Aorta (tissue), 5 donors: ENCODE data around the gene TMEM139. TPM values are rescaled to one million over a fixed set of nuclear protein-coding genes. Genes with fewer than 3 reads are reported as not detected.

ENCODE experiments used
- ATAC-seq: fragments of 200-7000 bp; cut with Tn5 transposase; one replicate; pipeline ENCODE4 v1.9.1; 2022; ENCODE audit warnings: moderate library complexity; ENCODE audit not compliant: low FRiP score
- DNase-seq, 2 donors: peaks; one replicate each; pipeline ENCODE4 v3.0.0-alpha.2; 2020
- H3K27ac ChIP-seq, 2 donors: one replicate each; pipeline ENCODE4 v1.5.1; 2013; ENCODE audit warnings: low read length in 2 of 2, mild to moderate bottlenecking in 2 of 2, moderate library complexity in 2 of 2, control low read depth in 1 of 2, inconsistent platforms in 1 of 2, low read depth in 1 of 2
- H3K27me3 ChIP-seq, 2 donors: one replicate each; pipeline ENCODE4 v1.6.1; 2013; ENCODE audit warnings: control low read depth in 1 of 2, low read length in 1 of 2, mild to moderate bottlenecking in 1 of 2, moderate library complexity in 1 of 2; ENCODE audit not compliant: insufficient read depth in 2 of 2, control insufficient read depth in 1 of 2
- H3K36me3 ChIP-seq, 2 donors: one replicate each; pipeline ENCODE4 v1.6.1; 2013; ENCODE audit warnings: control low read depth in 1 of 2, low read length in 1 of 2, mild to moderate bottlenecking in 1 of 2; ENCODE audit not compliant: insufficient read depth in 2 of 2, control insufficient read depth in 1 of 2
- H3K4me1 ChIP-seq, 2 donors: one replicate each; pipeline ENCODE4 v1.6.1; 2013; ENCODE audit warnings: low read length in 2 of 2, control low read depth in 1 of 2, mild to moderate bottlenecking in 1 of 2, moderate library complexity in 1 of 2; ENCODE audit not compliant: insufficient read depth in 2 of 2, control insufficient read depth in 1 of 2
- H3K4me3 ChIP-seq, 2 donors: one replicate each; pipeline ENCODE4 v1.5.1; 2013; ENCODE audit warnings: low read length in 2 of 2, control low read depth in 1 of 2, mild to moderate bottlenecking in 1 of 2
- H3K9me3 ChIP-seq: one replicate; pipeline ENCODE4 v1.6.1; 2013; ENCODE audit warnings: mild to moderate bottlenecking, low read length; ENCODE audit not compliant: control insufficient read depth
- WGBS, 2 donors: extraction: QIAGEN DNeasy Blood & Tissue Kit; methylation state at CpG; one replicate each; pipeline ENCODE4 v1.1.7; 2013; 5-methylcytosine and 5-hydroxymethylcytosine counted together
- intact Hi-C, 2 donors: fragments of 100-400 bp; cut with DNase I; formaldehyde crosslinking; loops; one replicate each; pipeline versions ENCODE4 v1.14.2 to v1.15.0; 2022
- polyA plus RNA-seq, 2 donors: library from polyadenylated mRNA; stranded (reverse); fragments of 200-250 nt; gene quantifications; one replicate each; pipeline ENCODE4 v1.2.3, GENCODE V29; 2013
- total RNA-seq, 2 donors: library from RNA; stranded (reverse); fragmentation: NEBNext Ultra II Directional; extraction: Animal tissue kit (Norgen Biotek cat#: 25700); gene quantifications; one replicate each; pipeline ENCODE4 v1.2.1, GENCODE V29; 2021
- donor health status: healthy with polysubstance abuse.
- donor health status: Bipolar disorder and iron deficiency.
- donor health status: DM: no; HTN: no; CAD: no.
- donor health status: DM: no; HTN: no; CAD: no.
- donor health status: DM: yes; HTN: yes; CAD: no.

TMEM139 gene
- total and polyA plus RNA-seq, 4 donors = 0.10 to 17.3 (median 0.75) TPM

DNA sequence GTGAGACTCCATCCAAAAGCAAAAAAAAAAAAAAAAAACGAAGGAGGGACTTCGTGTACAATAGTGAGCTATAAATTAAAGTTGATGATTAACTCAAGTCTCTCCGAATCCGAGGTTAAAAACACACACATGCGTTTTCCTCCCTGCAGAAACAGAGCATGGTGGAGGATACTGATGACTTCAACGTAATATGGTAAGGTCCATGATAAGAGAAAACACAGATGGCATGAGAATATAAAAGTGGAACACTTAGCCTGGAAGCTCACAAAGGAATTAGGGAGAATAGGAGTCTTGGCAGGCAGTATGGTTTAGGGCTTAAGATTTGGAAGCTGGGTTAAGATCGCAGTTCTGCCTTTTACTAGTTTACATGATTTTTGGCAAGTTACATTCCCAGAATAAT is 41.6 kb upstream of the TMEM139 start:
- intact Hi-C loops = loop anchor here (2.0 to 10.0 kb wide), 3 partner anchors 59 to 262 kb away; no protein-coding TSS in a partner anchor
- no peaks in the 10 kb centered on the region for H3K36me3 ChIP-seq
- DNase-seq = no peak
- H3K27ac ChIP-seq = no peak overlapping the region
- H3K4me3 ChIP-seq = no peak overlapping the region
- no peaks in the 10 kb centered on the region for H3K4me1 ChIP-seq
- ATAC-seq = no peak
- H3K27me3 ChIP-seq = no peaks in the 10 kb centered on the region
- H3K9me3 ChIP-seq = no peaks in the 10 kb centered on the region
- 74 to 82% methylated on average over 6 to 7 of the region's 7 CpGs for WGBS, 2 donors

DNA sequence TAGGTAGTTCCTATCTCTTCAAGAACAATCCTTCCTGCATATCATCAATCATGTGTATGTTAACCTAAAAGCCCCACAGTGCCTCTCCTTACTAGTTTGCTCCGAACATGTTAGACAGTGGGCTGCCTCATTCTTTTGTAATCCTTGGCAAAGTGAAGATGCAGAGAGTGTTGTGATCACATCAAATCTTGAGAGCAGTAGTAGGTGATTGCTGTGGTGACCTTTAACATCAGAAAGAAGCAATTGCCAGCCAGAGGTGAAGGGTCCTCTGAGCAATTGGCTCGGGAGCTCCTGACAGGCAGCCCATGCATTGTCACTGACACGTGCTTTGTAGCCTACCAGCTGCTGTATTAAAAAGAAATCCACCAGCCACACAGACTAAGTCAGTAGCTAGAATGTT is 41.1 kb upstream of the TMEM139 start:
- Histone ChIP-seq H3K4me1 (no peaks in the 10 kb centered on the region), H3K27ac (no peak overlapping the region), H3K9me3 (no peaks in the 10 kb centered on the region), H3K36me3 (no peaks in the 10 kb centered on the region), H3K4me3 (no peak overlapping the region), H3K27me3 (no peaks in the 10 kb centered on the region)
- DNase-seq = no peak
- ATAC-seq = no peak
- 81 to 83% methylated on average over 3 of the region's 3 CpGs for WGBS, 2 donors
- intact Hi-C loops = loop anchor here (2.0 to 10.0 kb wide), 3 partner anchors 59 to 261 kb away; no protein-coding TSS in a partner anchor

- ATAC-seq = no peak
- 78 to 82% methylated on average over 1 of the region's 1 CpG for WGBS, 2 donors
- Histone ChIP-seq H3K36me3 (no peaks in the 10 kb centered on the region), H3K4me1 (no peaks in the 10 kb centered on the region), H3K27me3 (no peaks in the 10 kb centered on the region), H3K27ac (no peak overlapping the region), H3K4me3 (no peak overlapping the region), H3K9me3 (peaks cover 5% of the 10 kb centered on the region)
- intact Hi-C loops = loop anchor here (5.0 to 10.0 kb wide), 2 partner anchors 58 to 260 kb away; no protein-coding TSS in a partner anchor
- DNase-seq = no peak
These were observed 40.4 kb upstream of the TMEM139 start for GRCh38 chr7:143244321-143244720.

DNA sequence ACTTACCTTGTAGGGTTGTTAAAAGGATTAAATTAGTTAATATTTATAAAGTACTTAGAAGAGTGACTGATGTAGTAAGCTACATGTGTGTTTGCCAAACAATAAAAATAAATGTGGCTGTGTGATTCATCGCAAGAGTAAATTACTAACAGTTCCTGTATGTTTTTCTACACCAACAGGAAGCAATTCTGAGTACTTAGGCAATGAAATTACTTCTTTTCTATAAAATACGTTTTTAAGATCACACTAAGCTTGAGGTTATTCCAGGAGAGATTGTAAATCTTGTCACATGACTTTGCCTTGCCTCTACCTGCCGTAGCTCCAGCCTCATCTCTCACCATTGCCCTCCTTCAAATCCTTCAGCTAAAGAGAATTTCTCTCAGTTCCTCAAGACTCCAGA is 39.6 kb upstream of the TMEM139 start:
- no peak for DNase-seq
- H3K27me3 ChIP-seq = no peaks in the 10 kb centered on the region
- no peak for ATAC-seq
- no peak overlapping the region for H3K27ac ChIP-seq
- no peak overlapping the region for H3K4me3 ChIP-seq
- no peaks in the 10 kb centered on the region for H3K4me1 ChIP-seq
- peaks cover 7% of the 10 kb centered on the region for H3K9me3 ChIP-seq
- no peaks in the 10 kb centered on the region for H3K36me3 ChIP-seq
- intact Hi-C loops = loop anchor here in 1 of 2 donors (10.0 kb wide), 1 partner anchor 260 kb away; no protein-coding TSS in a partner anchor
- 59 to 67% methylated on average over 3 of the region's 3 CpGs for WGBS, 2 donors

- Histone ChIP-seq H3K36me3 (no peaks in the 10 kb centered on the region), H3K27ac (no peak overlapping the region), H3K9me3 (peaks cover 7% of the 10 kb centered on the region), H3K27me3 (no peaks in the 10 kb centered on the region), H3K4me3 (no peak overlapping the region), H3K4me1 (no peaks in the 10 kb centered on the region)
- intact Hi-C loops = loop anchor here in 1 of 2 donors (10.0 kb wide), 1 partner anchor 257 kb away; no protein-coding TSS in a partner anchor
- 38 to 77% methylated on average over 1 of the region's 1 CpG for WGBS, 2 donors
- no peak for DNase-seq
- no peak for ATAC-seq
These were observed 37.4 kb upstream of the TMEM139 start for GRCh38 chr7:143247372-143247771.

DNA sequence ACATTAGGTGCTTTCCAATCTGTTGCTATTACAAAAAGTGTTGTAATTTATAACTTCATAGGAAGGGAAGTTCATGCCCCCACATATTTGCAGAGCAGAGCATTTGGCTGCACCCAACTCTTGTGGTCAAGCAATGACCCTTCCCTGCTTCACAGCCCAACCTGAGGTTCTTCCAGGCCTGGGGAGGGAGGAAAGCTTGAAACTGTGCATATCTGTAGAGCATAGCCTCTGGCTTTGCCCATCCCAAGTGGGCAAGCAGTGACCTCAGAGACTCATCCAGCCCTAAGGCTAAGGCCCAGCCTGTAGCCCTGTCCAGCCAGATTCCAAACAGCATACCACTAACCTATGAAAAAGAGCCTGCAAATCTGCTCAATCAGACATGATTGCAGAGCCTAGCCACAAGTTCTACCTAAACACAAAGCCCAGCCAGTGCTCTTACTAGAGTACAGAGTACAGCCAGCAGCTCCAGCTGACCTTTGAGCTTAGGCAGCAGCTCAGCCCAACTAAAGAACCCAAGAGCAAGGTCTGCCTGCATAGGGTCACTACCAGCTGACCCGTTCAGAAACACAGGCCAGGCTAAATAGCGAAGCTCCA is 35.9 kb upstream of the TMEM139 start:
- DNase-seq (no peak), ATAC-seq (no peak)
- H3K27me3 ChIP-seq = no peaks in the 10 kb centered on the region
- 83 to 84% methylated on average over 2 of the region's 2 CpGs for WGBS, 2 donors
- H3K36me3 ChIP-seq = no peaks in the 10 kb centered on the region
- peaks cover 7% of the 10 kb centered on the region for H3K9me3 ChIP-seq
- H3K4me3 ChIP-seq = no peak overlapping the region
- H3K4me1 ChIP-seq = no peaks in the 10 kb centered on the region
- intact Hi-C loops = loop anchor here in 1 of 2 donors (10.0 kb wide), 1 partner anchor 256 kb away; no protein-coding TSS in a partner anchor
- H3K27ac ChIP-seq = no peak overlapping the region

GRCh38 chr7:143250199-143250598 is 34.6 kb upstream of the TMEM139 start:
- ATAC-seq (no peak), DNase-seq (no peak)
- intact Hi-C loops = no loop called here
- Histone ChIP-seq H3K9me3 (peaks cover 7% of the 10 kb centered on the region), H3K4me1 (no peaks in the 10 kb centered on the region), H3K27me3 (no peaks in the 10 kb centered on the region), H3K27ac (no peak overlapping the region), H3K4me3 (no peak overlapping the region), H3K36me3 (no peaks in the 10 kb centered on the region)

DNA sequence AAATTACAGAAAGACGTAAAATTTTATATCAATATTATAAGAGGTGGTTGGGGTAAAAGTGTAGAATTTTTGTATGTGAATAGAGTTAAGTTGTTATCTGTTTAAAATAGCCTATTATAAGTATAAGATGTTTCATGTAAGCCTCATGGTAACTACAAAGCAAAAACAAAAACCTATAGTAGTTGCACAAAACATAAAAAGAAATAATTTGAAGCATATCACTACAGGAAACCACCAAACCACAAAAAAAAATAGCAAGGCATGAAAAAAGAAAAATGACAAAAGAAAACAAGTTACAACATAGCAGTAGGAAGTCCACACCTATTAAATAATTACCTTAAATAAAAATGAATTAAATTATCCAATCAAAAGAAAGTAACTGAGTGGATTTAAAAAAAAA is 33.9 kb upstream of the TMEM139 start:
- ATAC-seq (no peak), DNase-seq (no peak)
- peaks cover 7% of the 10 kb centered on the region for H3K9me3 ChIP-seq
- intact Hi-C loops = no loop called here
- no peak overlapping the region for H3K27ac ChIP-seq
- no peaks in the 10 kb centered on the region for H3K36me3 ChIP-seq
- H3K4me3 ChIP-seq = no peak overlapping the region
- H3K4me1 ChIP-seq = no peaks in the 10 kb centered on the region
- WGBS, 2 donors = 95 to 96% methylated on average over 1 of the region's 1 CpG
- no peaks in the 10 kb centered on the region for H3K27me3 ChIP-seq

DNA sequence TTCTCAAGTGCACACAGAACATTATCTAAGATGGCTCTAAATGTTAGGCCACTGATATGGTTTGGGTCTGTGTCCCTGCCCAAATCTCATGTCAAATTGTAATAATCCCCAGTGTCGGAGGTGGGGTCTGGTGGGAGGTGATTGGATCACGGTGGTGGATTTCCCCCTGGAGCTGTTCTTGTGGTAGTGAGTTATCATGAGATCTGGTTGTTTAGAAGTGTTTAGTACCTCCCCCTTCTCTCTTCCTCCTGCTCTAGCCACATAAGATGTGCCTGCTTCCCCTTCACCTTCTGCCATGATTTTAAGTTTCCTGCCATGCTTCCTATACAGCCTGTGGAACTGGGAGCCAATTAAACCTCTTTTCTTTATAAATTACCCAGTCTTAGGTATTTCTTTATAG is 32.8 kb upstream of the TMEM139 start:
- Histone ChIP-seq H3K27ac (no peak overlapping the region), H3K4me3 (no peak overlapping the region), H3K9me3 (peaks cover 7% of the 10 kb centered on the region), H3K36me3 (no peaks in the 10 kb centered on the region), H3K4me1 (no peaks in the 10 kb centered on the region), H3K27me3 (no peaks in the 10 kb centered on the region)
- DNase-seq = no peak
- WGBS, 2 donors = 92 to 100% methylated on average over 2 of the region's 2 CpGs
- intact Hi-C loops = no loop called here
- ATAC-seq = no peak
